ENCODE data around the gene ATP9B. TPM values are rescaled to one million over a fixed set of nuclear protein-coding genes. Genes with fewer than 3 reads are reported as not detected.

Gene ATP9B
- total and polyA plus RNA-seq, 4 donors = 7.1 to 31.4 (median 15.5) TPM

- no peak overlapping the region for H3K4me3 ChIP-seq (ENCODE audit: low read depth in 1 of 3, low read length in 3 of 3)
- H3K9ac ChIP-seq (ENCODE audit: low read depth in 1 of 2, low read length in 2 of 2) = no peak overlapping the region
- WGBS = 94% methylated on average over 17 of the region's 17 CpGs
- TF ChIP-seq RXRA (IDR thresholded peaks at IDR 0.05) = no peak
- TF ChIP-seq SP1 (IDR thresholded peaks at IDR 0.05) = no peak
- TF ChIP-seq TAF1 (conservative IDR thresholded peaks at IDR 0.05) = no peak
- TF ChIP-seq FOXA2 (IDR thresholded peaks at IDR 0.05) = no peak
- TF ChIP-seq, protein P1, sequence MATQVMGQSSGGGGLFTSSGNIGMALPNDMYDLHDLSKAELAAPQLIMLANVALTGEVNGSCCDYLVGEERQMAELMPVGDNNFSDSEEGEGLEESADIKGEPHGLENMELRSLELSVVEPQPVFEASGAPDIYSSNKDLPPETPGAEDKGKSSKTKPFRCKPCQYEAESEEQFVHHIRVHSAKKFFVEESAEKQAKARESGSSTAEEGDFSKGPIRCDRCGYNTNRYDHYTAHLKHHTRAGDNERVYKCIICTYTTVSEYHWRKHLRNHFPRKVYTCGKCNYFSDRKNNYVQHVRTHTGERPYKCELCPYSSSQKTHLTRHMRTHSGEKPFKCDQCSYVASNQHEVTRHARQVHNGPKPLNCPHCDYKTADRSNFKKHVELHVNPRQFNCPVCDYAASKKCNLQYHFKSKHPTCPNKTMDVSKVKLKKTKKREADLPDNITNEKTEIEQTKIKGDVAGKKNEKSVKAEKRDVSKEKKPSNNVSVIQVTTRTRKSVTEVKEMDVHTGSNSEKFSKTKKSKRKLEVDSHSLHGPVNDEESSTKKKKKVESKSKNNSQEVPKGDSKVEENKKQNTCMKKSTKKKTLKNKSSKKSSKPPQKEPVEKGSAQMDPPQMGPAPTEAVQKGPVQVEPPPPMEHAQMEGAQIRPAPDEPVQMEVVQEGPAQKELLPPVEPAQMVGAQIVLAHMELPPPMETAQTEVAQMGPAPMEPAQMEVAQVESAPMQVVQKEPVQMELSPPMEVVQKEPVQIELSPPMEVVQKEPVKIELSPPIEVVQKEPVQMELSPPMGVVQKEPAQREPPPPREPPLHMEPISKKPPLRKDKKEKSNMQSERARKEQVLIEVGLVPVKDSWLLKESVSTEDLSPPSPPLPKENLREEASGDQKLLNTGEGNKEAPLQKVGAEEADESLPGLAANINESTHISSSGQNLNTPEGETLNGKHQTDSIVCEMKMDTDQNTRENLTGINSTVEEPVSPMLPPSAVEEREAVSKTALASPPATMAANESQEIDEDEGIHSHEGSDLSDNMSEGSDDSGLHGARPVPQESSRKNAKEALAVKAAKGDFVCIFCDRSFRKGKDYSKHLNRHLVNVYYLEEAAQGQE (IDR thresholded peaks at IDR 0.05) = no peak
- TF ChIP-seq, protein P2, sequence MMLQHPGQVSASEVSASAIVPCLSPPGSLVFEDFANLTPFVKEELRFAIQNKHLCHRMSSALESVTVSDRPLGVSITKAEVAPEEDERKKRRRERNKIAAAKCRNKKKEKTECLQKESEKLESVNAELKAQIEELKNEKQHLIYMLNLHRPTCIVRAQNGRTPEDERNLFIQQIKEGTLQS (IDR thresholded peaks at IDR 0.05) = no peak
- TF ChIP-seq EGR1 (IDR thresholded peaks at IDR 0.05; ENCODE audit: low read depth in 2 of 2) = no peak
- TF ChIP-seq HNF4A (conservative IDR thresholded peaks at IDR 0.05) = no peak
- no peak for TF ChIP-seq RAD21 (IDR thresholded peaks at IDR 0.05)
- no peak for TF ChIP-seq HNF4G (IDR thresholded peaks at IDR 0.05)
- TF ChIP-seq, protein P3, sequence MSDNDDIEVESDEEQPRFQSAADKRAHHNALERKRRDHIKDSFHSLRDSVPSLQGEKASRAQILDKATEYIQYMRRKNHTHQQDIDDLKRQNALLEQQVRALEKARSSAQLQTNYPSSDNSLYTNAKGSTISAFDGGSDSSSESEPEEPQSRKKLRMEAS (IDR thresholded peaks at IDR 0.05) = no peak
- TF ChIP-seq, protein P4, sequence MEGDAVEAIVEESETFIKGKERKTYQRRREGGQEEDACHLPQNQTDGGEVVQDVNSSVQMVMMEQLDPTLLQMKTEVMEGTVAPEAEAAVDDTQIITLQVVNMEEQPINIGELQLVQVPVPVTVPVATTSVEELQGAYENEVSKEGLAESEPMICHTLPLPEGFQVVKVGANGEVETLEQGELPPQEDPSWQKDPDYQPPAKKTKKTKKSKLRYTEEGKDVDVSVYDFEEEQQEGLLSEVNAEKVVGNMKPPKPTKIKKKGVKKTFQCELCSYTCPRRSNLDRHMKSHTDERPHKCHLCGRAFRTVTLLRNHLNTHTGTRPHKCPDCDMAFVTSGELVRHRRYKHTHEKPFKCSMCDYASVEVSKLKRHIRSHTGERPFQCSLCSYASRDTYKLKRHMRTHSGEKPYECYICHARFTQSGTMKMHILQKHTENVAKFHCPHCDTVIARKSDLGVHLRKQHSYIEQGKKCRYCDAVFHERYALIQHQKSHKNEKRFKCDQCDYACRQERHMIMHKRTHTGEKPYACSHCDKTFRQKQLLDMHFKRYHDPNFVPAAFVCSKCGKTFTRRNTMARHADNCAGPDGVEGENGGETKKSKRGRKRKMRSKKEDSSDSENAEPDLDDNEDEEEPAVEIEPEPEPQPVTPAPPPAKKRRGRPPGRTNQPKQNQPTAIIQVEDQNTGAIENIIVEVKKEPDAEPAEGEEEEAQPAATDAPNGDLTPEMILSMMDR (IDR thresholded peaks at IDR 0.05; ENCODE audit: low read depth, low read length, missing input control) = no peak
- no peak for TF ChIP-seq NR2F2 (IDR thresholded peaks at IDR 0.05)
- TF ChIP-seq JUND (IDR thresholded peaks at IDR 0.05) = no peak
- TF ChIP-seq, protein P5, sequence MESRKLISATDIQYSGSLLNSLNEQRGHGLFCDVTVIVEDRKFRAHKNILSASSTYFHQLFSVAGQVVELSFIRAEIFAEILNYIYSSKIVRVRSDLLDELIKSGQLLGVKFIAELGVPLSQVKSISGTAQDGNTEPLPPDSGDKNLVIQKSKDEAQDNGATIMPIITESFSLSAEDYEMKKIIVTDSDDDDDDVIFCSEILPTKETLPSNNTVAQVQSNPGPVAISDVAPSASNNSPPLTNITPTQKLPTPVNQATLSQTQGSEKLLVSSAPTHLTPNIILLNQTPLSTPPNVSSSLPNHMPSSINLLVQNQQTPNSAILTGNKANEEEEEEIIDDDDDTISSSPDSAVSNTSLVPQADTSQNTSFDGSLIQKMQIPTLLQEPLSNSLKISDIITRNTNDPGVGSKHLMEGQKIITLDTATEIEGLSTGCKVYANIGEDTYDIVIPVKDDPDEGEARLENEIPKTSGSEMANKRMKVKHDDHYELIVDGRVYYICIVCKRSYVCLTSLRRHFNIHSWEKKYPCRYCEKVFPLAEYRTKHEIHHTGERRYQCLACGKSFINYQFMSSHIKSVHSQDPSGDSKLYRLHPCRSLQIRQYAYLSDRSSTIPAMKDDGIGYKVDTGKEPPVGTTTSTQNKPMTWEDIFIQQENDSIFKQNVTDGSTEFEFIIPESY (IDR thresholded peaks at IDR 0.05) = no peak
- no peak for TF ChIP-seq FOXA1 (IDR thresholded peaks at IDR 0.05)
- no peak for TF ChIP-seq GABPA (IDR thresholded peaks at IDR 0.05 in 1 of 2, conservative IDR thresholded peaks at IDR 0.05 in 1 of 2)
- TF ChIP-seq YY1 (IDR thresholded peaks at IDR 0.05) = no peak
- DNase-seq (ENCODE audit: low spot score) = no peak
- H3K27me3 ChIP-seq (ENCODE audit: control insufficient read depth in 4 of 4, insufficient read depth in 4 of 4, low read length in 3 of 4) = no peaks in the 10 kb centered on the region
- H3K4me1 ChIP-seq (ENCODE audit: control insufficient read depth in 4 of 4, insufficient read depth in 4 of 4, low read length in 3 of 4) = no peaks in the 10 kb centered on the region
- peaks cover 0 to 2% (median under 1%) of the 10 kb centered on the region in 4 donors for H3K36me3 ChIP-seq (ENCODE audit: control insufficient read depth in 4 of 4, insufficient read depth in 3 of 4, low read depth in 1 of 4, low read length in 3 of 4)
- no peak overlapping the region for H3K27ac ChIP-seq (ENCODE audit: low read depth in 1 of 2, low read length in 2 of 2)
- H3K9me3 ChIP-seq (ENCODE audit: control insufficient read depth in 4 of 4, low read length in 3 of 4) = no peaks in the 10 kb centered on the region
Observed at GRCh38 chr18:79321625-79322405, 252.6 kb downstream of the ATP9B start.

Measured in liver (tissue), 9 donors.